ENCODE measurements around the gene GNPAT.

Gene GNPAT

GRCh38 chr1:231318568-231318967 lies 77.6 kb downstream of the GNPAT start:
- no peak for DNase-seq

GRCh38 chr1:231319080-231319479 lies 78.1 kb downstream of the GNPAT start:
- no peak for DNase-seq

- DNase-seq: no peak
Observed at GRCh38 chr1:231322880-231323530, 82.0 kb downstream of the GNPAT start.

- DNase-seq: no peak
Observed at GRCh38 chr1:231324660-231325059, 83.6 kb downstream of the GNPAT start.

GRCh38 chr1:231326248-231326647 lies 85.2 kb downstream of the GNPAT start:
- no peak for DNase-seq

Measured in DMS79 (cell line).